ENCODE measurements around the gene MDH2.
"Not testable (repeated sequence)": the region's sequence is repeated elsewhere in the genome, so short reads cannot be mapped to it uniquely, and the experiment has no call there.

Gene MDH2

DNA sequence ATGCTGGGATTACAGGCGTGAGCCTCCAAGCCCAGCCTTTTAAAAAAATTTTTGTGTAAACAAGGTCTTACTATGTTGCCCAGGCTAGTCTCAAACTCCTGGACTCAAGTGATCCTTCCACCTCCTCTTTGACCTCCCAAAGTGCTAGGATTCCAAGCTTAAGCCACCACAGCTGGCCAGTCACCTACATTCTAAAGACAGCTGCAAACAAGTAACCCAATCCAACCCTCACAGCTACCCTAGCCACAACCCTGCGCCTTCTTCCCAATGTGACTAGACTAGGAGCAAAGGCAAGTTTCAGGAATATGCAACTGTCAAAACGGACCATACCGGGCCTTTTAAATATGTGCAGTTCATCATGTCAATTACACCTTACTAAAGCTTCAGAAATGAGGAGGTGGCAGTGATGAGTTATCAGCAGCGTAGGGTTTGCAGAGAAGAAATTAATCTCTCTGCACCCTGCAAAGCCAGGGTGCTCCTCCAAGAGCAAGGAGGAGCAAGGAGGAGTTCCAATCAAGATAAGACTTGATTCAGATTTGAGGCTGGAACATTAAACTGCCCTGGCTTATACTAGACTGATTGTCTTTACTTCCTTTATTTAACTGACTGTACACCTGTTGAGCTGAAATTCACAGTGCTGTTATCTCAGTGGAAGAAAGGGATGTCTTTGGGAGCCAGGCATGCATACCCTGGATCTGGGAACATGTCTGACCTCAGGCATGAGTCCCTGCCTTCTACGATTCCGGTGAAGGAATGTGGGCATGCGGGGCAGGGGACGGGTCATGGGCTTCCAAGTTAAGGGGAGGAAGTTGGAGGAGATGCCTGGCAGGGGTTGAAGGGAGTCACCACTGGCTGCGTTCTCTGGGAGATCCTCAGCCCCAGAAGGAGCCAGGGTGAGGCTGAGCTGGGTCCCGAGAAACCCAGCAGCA is 38.0 kb upstream of the MDH2 start:
- Histone ChIP-seq H3K27me3 (ENCODE audit: insufficient read depth, low read length, poor library complexity, severe bottlenecking) (no peaks in the 10 kb centered on the region), H3K79me2 (ENCODE audit: insufficient read depth, low read length) (no peaks in the 10 kb centered on the region), H3K36me3 (ENCODE audit: insufficient read depth, low read length) (no peaks in the 10 kb centered on the region), H3K9me2 (replicated peaks; ENCODE audit: low read depth, low read length) (no peaks in the 10 kb centered on the region), H4K20me1 (ENCODE audit: insufficient read depth, low read length, poor library complexity, severe bottlenecking) (no peaks in the 10 kb centered on the region), H3K9ac (ENCODE audit: low read depth, low read length, poor library complexity, severe bottlenecking) (no peak overlapping the region), H3K4me3 (ENCODE audit: low read length, poor library complexity, severe bottlenecking) (no peak overlapping the region), H2AFZ (ENCODE audit: low read length) (no peak overlapping the region), H3K4me2 (ENCODE audit: low read depth, low read length, poor library complexity, severe bottlenecking) (no peak overlapping the region), H3K9me3 (ENCODE audit: insufficient read depth, low read depth, low read length) (no peaks in the 10 kb centered on the region), H3F3A (ENCODE audit: low read depth) (no peaks in the 10 kb centered on the region), H3K4me1 (ENCODE audit: insufficient read depth, low read length, poor library complexity, severe bottlenecking) (peaks cover 7% of the 10 kb centered on the region)
- no peak for TF ChIP-seq EZH2phosphoT487 (IDR thresholded peaks at IDR 0.05; ENCODE audit: borderline replicate concordance)
- TF ChIP-seq, protein P1, sequence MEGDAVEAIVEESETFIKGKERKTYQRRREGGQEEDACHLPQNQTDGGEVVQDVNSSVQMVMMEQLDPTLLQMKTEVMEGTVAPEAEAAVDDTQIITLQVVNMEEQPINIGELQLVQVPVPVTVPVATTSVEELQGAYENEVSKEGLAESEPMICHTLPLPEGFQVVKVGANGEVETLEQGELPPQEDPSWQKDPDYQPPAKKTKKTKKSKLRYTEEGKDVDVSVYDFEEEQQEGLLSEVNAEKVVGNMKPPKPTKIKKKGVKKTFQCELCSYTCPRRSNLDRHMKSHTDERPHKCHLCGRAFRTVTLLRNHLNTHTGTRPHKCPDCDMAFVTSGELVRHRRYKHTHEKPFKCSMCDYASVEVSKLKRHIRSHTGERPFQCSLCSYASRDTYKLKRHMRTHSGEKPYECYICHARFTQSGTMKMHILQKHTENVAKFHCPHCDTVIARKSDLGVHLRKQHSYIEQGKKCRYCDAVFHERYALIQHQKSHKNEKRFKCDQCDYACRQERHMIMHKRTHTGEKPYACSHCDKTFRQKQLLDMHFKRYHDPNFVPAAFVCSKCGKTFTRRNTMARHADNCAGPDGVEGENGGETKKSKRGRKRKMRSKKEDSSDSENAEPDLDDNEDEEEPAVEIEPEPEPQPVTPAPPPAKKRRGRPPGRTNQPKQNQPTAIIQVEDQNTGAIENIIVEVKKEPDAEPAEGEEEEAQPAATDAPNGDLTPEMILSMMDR (conservative IDR thresholded peaks at IDR 0.05; ENCODE audit: low read length), result no peak

DNA sequence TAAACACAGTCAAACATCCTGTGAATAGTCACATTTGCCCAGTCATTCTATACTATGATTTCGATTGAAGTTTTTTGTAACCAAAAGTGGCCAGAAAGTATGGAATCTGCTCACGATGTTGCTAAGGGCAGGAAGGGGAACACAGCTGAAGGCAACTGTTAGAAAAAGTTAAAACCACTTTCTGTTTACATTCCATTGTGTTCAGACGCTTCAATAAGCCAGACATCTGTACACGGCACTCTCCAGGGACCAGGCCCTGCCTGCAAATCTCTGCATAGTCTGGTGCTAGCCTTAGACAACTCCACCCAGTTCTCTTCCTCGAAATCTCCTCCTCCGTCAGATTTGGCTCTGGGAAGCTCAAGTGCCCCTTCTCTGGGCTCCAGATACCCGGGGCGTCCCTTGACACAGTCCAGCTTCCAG is 36.5 kb upstream of the MDH2 start:
- peaks cover 7% of the 10 kb centered on the region for H3K4me1 ChIP-seq (ENCODE audit: insufficient read depth, low read length, poor library complexity, severe bottlenecking)
- no peaks in the 10 kb centered on the region for H3K79me2 ChIP-seq (ENCODE audit: insufficient read depth, low read length)
- H3K4me2 ChIP-seq (ENCODE audit: low read depth, low read length, poor library complexity, severe bottlenecking), result no peak overlapping the region
- no peaks in the 10 kb centered on the region for H3K9me2 ChIP-seq (replicated peaks; ENCODE audit: low read depth, low read length)
- no peaks in the 10 kb centered on the region for H3F3A ChIP-seq (ENCODE audit: low read depth)
- H3K27me3 ChIP-seq (ENCODE audit: insufficient read depth, low read length, poor library complexity, severe bottlenecking), result no peaks in the 10 kb centered on the region
- no peak overlapping the region for H3K9ac ChIP-seq (ENCODE audit: low read depth, low read length, poor library complexity, severe bottlenecking)
- H3K4me3 ChIP-seq (ENCODE audit: low read length, poor library complexity, severe bottlenecking), result no peak overlapping the region
- no peaks in the 10 kb centered on the region for H4K20me1 ChIP-seq (ENCODE audit: insufficient read depth, low read length, poor library complexity, severe bottlenecking)
- TF ChIP-seq, protein P1 (conservative IDR thresholded peaks at IDR 0.05; ENCODE audit: low read length), result no peak
- TF ChIP-seq EZH2phosphoT487 (IDR thresholded peaks at IDR 0.05; ENCODE audit: borderline replicate concordance), result no peak
- no peak overlapping the region for H2AFZ ChIP-seq (ENCODE audit: low read length)
- H3K36me3 ChIP-seq (ENCODE audit: insufficient read depth, low read length), result no peaks in the 10 kb centered on the region
- no peaks in the 10 kb centered on the region for H3K9me3 ChIP-seq (ENCODE audit: insufficient read depth, low read depth, low read length)

DNA sequence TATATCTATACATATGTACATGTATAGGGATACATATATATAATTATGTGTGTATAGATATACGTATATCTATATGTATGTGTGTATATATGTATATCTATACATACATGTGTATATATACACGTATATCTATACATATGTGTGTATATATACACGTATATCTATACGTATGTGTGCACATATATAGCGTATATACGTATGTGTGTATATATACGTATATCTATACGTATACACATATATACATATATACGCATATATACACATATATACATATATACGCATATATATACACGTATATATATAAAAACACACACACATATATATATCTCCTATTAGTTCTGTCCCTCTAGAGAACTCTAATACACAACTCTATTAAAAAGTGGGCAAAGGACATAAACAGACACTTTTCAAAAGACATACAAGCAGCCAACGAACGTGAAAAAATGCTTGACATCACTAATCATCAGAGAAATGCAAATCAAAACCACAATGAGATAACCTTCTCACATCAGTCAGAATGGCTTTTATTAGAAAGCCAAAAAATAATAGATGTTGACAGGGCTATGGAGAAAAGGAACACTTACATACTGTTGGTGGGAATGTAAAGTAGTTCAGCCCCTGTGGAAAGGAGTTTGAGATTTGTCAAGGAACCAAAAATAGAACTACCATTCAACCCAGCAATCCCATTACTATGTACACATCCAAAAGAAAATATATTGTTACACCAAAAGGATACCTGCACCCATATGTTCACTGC is 31.5 kb upstream of the MDH2 start:
- Histone ChIP-seq H3K27me3 (ENCODE audit: insufficient read depth, low read length, poor library complexity, severe bottlenecking) (no peaks in the 10 kb centered on the region), H3K4me2 (ENCODE audit: low read depth, low read length, poor library complexity, severe bottlenecking) (no peak overlapping the region), H2AFZ (ENCODE audit: low read length) (no peak overlapping the region), H4K20me1 (ENCODE audit: insufficient read depth, low read length, poor library complexity, severe bottlenecking) (no peaks in the 10 kb centered on the region), H3K9ac (ENCODE audit: low read depth, low read length, poor library complexity, severe bottlenecking) (no peak overlapping the region), H3K36me3 (ENCODE audit: insufficient read depth, low read length) (no peaks in the 10 kb centered on the region; the same call in 1 of the 2 replicates), H3K9me3 (ENCODE audit: insufficient read depth, low read depth, low read length) (no peaks in the 10 kb centered on the region), H3K9me2 (replicated peaks; ENCODE audit: low read depth, low read length) (no peaks in the 10 kb centered on the region), H3K4me1 (ENCODE audit: insufficient read depth, low read length, poor library complexity, severe bottlenecking) (peaks cover 12% of the 10 kb centered on the region), H3F3A (ENCODE audit: low read depth) (no peaks in the 10 kb centered on the region), H3K79me2 (ENCODE audit: insufficient read depth, low read length) (no peaks in the 10 kb centered on the region), H3K4me3 (ENCODE audit: low read length, poor library complexity, severe bottlenecking) (no peak overlapping the region)
- TF ChIP-seq, protein P1 (conservative IDR thresholded peaks at IDR 0.05; ENCODE audit: low read length), result no peak
- no peak for TF ChIP-seq EZH2phosphoT487 (IDR thresholded peaks at IDR 0.05; ENCODE audit: borderline replicate concordance)

DNA sequence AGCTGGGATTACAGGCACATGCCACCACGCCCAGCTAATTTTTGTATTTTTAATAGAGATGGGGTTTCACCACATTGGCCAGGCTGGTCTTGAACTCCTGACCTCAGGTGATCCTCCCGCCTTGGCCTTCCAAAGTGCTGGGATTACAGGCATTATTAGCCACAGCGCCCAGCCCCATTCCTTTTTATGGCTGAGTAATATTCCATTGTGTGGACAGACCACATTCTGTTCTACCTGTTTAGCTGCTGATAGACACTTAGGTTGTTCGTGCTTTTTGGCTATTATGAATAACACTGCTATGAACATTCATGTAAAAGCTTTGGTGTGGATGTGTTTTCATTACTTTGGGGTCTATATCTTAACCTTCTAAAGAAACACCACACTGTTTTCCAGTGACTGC is 29.4 kb upstream of the MDH2 start:
- not testable (repeated sequence) for H3K36me3 ChIP-seq (ENCODE audit: insufficient read depth, low read length)

More for the DNA sequence above, 29.4 kb upstream of the MDH2 start:
- H3K4me1 ChIP-seq (ENCODE audit: insufficient read depth, low read length, poor library complexity, severe bottlenecking), result peaks cover 12% of the 10 kb centered on the region
- H3K27me3 ChIP-seq (ENCODE audit: insufficient read depth, low read length, poor library complexity, severe bottlenecking); H3K9ac ChIP-seq (ENCODE audit: low read depth, low read length, poor library complexity, severe bottlenecking); H3K4me3 ChIP-seq (ENCODE audit: low read length, poor library complexity, severe bottlenecking); H3K79me2 ChIP-seq (ENCODE audit: insufficient read depth, low read length); H3F3A ChIP-seq (ENCODE audit: low read depth); H2AFZ ChIP-seq (ENCODE audit: low read length); H4K20me1 ChIP-seq (ENCODE audit: insufficient read depth, low read length, poor library complexity, severe bottlenecking); H3K9me2 ChIP-seq (replicated peaks; ENCODE audit: low read depth, low read length); H3K9me3 ChIP-seq (ENCODE audit: insufficient read depth, low read depth, low read length); H3K4me2 ChIP-seq (ENCODE audit: low read depth, low read length, poor library complexity, severe bottlenecking): not testable (repeated sequence)

Measured in Loucy (cell line).